Stimulated activated CD8-positive, alpha-beta memory T cell treated with anti-CD3 and anti-CD28 coated beads, Interleukin-12 subunit alpha, Interleukin-12 subunit beta, amount 100 ng/mL, for 1 hour (primary cell): Measurements from ENCODE around the gene LAMC3.
A peak's percentile ranks its signal among the peaks of the same experiment; 100 is the strongest.

ENCODE experiments used
- DNase-seq: peaks from one replicate; pipeline ENCODE4 v3.0.0-alpha.2; 2020; ENCODE audit warnings: low read depth

LAMC3 gene

DNA sequence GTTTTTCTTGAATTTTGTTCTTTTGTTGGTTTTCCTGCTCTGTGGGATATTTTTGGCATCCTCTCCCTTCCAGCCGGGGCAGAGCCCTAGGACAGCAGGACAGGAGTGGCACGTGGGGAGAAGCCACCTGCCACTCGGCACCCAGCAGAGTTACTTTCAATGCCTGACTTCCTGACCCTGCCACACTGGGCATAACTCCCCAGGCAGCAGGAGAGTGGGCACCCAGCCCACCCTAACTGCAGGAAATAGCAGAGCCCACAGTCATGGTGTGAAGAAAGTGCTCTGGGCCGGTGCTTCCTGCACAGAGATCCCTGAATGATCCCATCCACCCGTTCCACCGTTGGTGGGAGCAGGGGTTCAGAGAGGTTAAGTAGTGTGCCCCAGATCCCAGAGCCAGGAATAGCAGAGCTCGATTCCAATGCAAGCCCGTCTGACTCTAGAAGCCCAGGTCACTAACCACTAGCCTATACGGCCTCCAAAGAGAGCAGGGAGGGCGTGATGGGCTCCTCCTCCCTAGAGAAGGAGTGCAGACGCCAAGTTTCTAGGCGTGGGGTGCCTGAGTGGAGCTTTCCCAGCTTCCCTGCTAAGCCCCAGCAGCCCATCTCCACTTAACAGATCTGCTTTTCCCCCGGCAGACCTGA is 108.3 kb downstream of the LAMC3 start:
- no peak for DNase-seq

DNA sequence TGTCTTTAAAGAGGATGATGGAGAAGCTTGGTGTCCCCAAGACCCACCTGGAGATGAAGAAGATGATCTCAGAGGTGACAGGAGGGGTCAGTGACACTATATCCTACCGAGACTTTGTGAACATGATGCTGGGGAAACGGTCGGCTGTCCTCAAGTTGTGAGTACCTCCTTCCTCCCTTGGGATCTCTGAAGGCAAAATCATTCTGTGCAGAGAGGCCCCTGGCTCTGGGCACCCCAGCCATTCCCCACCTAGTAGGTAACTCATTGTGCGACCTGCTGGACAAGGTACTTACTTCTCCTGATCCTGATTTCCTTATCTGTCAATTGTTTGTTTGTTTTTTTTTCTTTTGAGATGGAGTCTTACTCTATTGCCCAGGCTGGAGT is 108.8 kb downstream of the LAMC3 start:
- DNase-seq: no peak

DNA sequence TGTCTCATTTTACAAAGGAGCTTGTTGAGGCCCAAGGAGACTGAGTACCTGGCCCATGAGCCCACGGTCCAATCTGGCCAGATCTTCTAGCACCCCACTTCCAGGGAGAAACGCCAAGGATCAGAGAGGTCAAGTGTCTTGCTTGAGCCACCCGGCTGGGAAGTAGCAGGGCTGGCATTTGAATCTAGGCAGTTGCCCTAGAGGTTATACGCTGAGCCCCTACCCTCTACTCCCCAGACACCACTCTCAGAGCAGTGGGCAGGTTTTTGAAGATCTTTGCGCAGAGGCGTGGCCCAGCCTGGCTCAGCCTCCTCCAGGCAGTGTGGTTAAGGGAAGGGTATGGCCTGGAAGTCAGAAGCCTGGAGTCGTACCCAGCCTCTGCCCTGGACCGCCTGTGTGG is 110.6 kb downstream of the LAMC3 start:
- DNase-seq: no peak

DNA sequence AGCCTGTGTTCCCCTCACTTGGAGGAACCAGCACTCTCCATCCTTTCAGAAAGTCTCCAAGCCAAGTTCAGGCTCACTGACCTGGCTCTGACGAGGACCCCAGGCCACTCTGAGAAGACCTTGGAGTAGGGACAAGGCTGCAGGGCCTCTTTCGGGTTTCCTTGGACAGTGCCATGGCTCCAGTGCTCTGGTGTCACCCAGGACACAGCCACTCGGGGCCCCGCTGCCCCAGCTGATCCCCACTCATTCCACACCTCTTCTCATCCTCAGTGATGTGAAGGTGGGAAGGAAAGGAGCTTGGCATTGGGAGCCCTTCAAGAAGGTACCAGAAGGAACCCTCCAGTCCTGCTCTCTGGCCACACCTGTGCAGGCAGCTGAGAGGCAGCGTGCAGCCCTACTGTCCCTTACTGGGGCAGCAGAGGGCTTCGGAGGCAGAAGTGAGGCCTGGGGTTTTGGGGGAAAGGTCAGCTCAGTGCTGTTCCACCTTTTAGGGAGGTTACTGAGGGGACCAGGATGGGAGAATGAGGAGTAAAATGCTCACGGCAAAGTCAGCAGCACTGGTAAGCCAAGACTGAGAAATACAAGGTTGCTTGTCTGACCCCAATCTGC is 111.8 kb downstream of the LAMC3 start:
- no peak for DNase-seq

DNA sequence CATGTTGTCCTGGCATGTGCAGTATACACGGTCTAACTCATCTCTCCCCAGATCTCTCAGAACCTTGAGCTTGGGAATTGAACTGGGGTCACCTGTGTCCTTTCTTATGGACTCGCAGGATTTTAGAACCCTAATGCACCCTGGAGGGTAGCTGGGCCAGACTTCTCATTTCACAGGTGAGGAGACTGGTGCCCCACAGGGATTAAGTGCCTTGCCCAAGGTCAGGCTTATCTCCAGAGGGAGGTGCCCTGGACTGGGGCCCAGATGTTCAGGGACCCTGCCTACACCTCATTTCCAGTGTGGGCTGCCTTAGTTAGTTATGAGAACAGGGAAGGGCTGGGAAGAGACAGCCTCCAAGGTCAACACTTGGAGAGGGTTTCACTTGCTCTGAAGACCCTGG is 112.4 kb downstream of the LAMC3 start:
- DNase-seq: no peak

DNA sequence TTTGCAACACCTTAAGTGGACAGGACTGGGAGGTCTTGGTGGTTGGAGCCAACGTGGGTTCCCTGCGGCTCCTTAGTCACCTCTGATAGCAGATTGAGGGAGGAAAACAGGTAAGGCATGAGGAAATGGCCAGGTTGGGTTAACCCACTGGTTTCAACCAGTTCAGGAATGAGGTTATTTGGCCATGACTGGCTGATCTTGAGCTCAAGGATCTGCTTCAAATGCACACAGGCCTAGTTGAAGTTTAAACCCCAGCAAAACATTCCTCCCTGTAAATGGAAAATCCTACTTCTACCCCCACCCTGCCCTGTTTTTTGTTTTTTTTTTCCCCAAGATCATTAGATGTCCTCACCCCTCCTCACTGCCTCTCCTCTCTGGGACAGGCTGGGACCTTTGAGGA is 113.2 kb downstream of the LAMC3 start:
- no peak for DNase-seq

DNA sequence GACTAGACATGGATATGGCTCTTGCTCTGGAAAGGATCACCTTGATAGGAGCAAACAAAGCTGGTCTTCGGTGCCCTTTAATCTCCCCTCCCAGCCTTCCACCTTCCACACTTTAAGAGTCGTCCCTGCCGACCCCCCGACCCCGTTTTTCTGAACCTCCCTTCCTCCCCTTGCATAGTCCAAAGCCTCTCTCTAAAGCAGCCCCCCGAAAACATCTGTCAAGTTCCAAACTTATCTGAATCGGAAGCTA is 116.0 kb downstream of the LAMC3 start:
- no peak for DNase-seq

DNA sequence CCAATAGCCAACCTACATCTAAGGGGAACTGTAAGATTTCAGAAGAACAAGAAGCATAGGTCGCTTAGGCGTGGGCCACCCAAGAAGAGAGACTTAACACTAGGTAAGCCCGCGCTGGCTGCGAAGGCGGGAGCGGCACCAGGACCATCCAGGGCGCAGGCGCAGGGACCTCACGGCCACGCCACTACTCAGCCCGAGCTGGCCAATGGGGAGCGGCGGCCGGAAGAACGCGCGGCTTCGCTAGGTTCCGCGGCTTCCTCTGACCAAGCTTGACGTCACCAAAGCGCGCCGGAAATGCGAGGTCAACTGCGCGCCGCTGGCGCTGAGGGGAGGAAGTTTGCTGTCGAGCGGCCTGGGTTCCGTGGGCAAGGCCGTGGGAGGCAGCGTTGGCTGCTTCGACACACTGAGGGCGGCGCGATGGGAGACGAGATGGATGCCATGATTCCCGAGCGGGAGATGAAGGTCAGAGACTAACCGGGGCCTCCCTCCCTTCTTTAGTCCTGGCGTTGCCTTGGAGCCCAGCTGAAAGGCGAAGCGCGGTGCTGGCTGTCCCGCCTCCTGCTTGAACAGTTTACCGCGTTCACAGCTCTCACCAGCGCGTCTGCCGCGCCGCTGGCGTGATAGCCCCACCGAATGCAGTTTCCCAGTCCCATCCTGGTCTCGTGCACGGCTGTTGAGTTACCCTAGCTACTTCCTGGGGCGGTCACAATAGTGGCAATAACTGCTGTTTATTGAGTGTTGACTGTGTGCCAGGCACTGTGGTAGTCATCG is 116.5 kb downstream of the LAMC3 start, which contains the start of gene NUP214:
TSS of gene NUP214 (plus strand) at position 299 of the 771 bp plus-strand sequence. CDS start at position 418, 119 bp downstream.
- peak; percentile 100 for DNase-seq

DNA sequence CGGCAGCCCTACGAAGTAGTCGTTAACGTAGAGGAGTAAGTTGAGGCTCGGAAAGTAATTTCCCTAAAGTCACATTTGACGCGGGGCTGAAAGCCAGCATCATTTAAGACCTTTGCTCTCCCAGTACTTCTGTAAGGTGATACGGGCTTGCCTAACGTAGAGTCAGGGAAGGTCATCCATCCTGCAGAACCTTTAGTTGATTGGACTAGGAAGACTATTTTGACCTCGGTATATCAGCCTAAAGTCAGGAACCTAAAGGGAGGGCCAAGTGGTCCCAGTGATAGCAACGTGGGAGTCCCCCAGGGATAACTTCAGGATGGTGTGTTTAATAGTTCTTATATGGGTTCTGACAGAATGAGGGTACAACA is 117.1 kb downstream of the LAMC3 start:
- no peak for DNase-seq

DNA sequence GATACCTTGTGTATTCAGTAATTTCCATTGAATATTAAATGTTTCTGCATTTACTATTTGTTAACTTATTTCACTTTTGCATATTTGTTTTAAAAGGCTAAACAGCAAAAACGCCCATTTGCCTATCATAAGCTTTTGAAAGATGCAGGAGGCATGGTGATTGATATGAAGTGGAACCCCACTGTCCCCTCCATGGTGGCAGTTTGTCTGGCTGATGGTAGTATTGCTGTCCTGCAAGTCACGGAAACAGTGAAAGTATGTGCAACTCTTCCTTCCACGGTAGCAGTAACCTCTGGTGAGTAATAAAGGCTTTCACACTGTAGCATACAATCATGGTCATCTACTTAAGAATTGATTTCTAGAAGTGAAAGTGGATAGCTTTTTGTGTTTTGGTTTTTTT is 120.2 kb downstream of the LAMC3 start:
- DNase-seq: no peak

DNA sequence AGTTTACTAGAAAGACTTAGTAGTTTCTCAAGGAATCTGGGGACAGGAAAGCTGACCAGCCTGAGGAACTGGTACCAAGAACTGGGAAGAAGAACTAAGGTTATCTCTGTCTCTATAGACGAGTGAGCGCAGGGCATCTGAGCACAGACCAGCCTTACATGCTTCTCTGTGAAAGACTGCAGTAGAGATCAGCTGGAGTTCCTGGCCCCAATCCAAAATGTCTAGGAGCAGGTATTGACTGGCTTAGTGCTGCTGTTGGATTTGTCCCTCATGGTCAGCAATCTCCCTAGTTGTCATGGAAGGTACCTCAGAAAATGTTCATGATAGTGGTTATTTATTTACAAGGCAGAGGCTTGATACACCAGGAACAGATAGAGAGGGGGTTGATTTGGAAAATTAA is 129.7 kb downstream of the LAMC3 start:
- DNase-seq: no peak

DNA sequence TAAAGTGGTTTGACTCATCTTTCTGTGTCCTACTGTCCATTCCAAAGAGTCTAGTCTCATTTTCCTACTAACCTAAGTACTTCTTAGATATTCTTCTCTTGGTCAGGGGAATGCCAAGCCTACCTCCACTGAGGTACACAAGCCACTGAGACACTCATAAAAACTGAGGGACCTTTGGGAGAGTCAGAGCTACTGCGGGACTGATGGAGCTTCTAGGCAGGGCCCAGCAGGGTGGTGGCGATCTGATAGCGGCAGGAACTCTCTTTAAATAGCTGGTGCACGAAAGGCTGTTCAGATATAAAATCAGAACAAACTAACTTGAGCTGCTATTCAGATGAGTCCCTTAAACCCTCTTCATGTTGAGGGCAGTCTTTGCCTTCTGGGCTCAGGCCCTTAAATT is 131.1 kb downstream of the LAMC3 start:
- no peak for DNase-seq

DNA sequence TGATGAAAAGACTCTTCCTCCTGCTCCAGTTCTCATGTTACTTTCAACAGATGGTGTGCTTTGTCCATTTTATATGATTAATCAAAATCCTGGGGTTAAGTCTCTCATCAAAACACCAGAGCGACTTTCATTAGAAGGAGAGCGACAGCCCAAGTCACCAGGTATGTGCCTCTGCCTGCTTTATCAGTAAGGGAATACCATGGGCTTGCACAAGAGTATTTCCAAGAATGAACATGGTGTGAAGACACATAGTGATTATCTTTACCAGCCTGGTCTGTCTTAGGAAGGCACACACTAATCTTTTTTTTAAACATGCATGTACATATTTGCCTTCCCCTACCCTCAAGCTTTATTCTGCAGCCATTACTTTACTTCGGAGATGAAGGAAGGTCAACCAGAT is 131.6 kb downstream of the LAMC3 start:
- DNase-seq: no peak

DNA sequence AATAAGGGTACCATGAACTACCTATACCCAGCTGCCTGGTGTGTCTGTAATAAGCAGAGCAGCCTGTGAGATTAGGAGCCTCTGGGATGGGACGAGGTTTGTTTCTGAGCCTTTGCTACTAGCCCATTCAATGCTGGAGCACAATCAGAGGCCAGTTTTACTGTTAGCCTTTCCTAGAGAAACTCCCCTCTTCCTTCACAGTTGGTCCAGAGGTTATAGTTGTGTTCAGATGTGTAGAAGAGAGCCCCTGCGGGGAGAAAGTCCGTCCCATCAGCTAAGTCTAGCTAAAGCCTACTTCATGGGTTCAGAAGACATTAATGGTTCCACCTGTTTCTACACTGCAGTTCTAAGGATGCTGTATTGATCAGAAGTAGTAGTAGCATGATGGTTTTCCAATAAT is 133.2 kb downstream of the LAMC3 start:
- DNase-seq: no peak
